HepG2 (cell line): Measurements from ENCODE around the gene ATP4A.

ENCODE experiments used
- ARNT2 ChIP-seq: sonication (generic); formaldehyde crosslinking; IDR thresholded peaks from 2 replicates; pipeline ENCODE4 v1.8.0; 2022; ENCODE audit warnings: mild to moderate bottlenecking, low read depth, missing genetic modification reagents, moderate library complexity
- BCLAF1 ChIP-seq: fragments of 450-650 bp; IDR thresholded peaks from 2 replicates; pipeline ENCODE4 v1.6.1; 2017; ENCODE audit warnings: mild to moderate bottlenecking
- CTCF ChIP-seq: sonication (generic); formaldehyde crosslinking; IDR thresholded peaks from 2 replicates; pipeline ENCODE4 v1.5.0; 2020; ENCODE audit warnings: mild to moderate bottlenecking, missing genetic modification reagents, moderate library complexity
- E2F1 ChIP-seq: sonication (generic); formaldehyde crosslinking; IDR thresholded peaks from 2 replicates; pipeline ENCODE4 v1.5.0; 2020; ENCODE audit warnings: missing genetic modification reagents
- KDM5A ChIP-seq: fragments of 200-600 bp; sonication (generic); IDR thresholded peaks from 2 replicates; pipeline ENCODE4 v1.7.0; 2018; ENCODE audit warnings: antibody characterized with exemption, mild to moderate bottlenecking, low read length, borderline replicate concordance
- KMT2A ChIP-seq: sonication (generic); formaldehyde crosslinking; IDR thresholded peaks from 2 replicates; pipeline ENCODE4 v1.4.0; 2020; ENCODE audit warnings: missing genetic modification reagents
- POLR2A ChIP-seq, 2 experiments: IDR thresholded peaks; 2 replicates each; pipeline ENCODE4 v1.6.1; 2011; ENCODE audit warnings: low read depth in 2 of 2, low read length in 2 of 2, mild to moderate bottlenecking in 1 of 2, moderate library complexity in 1 of 2; ENCODE audit not compliant: insufficient read depth in 1 of 2
- TP53 ChIP-seq: sonication (generic); formaldehyde crosslinking; conservative IDR thresholded peaks from 2 replicates; pipeline ENCODE4 v1.4.0; 2020; ENCODE audit warnings: missing genetic modification reagents
- TRAFD1 ChIP-seq: sonication (generic); formaldehyde crosslinking; IDR thresholded peaks from 2 replicates; pipeline ENCODE4 v1.5.1; 2020; ENCODE audit warnings: missing genetic modification reagents, mild to moderate bottlenecking, borderline replicate concordance
- ZNF281 ChIP-seq: sonication (generic); formaldehyde crosslinking; IDR thresholded peaks from 2 replicates; pipeline ENCODE4 v1.4.0; 2020; ENCODE audit warnings: missing genetic modification reagents, borderline replicate concordance

GRCh38 chr19:35539314-35539713, 24.1 kb downstream of the ATP4A start:
- TF ChIP-seq POLR2A (IDR thresholded peaks at IDR 0.05; ENCODE audit: insufficient read depth in 1 of 2, low read depth in 2 of 2, low read length in 2 of 2) (no peak), BCLAF1 (no peak), KDM5A (no peak), ZNF281 (no peak), E2F1 (CRISPR knock-in tag) (no peak), ARNT2 (CRISPR knock-in tag) (no peak), CTCF (CRISPR knock-in tag) (no peak), KMT2A (CRISPR knock-in tag) (no peak), TP53 (CRISPR knock-in tag) (no peak), TRAFD1 (CRISPR knock-in tag) (no peak)
